DND-41 (cell line): ENCODE results near the gene KAZN.

ENCODE experiments used
- CTCF ChIP-seq: IDR thresholded peaks from 2 replicates; pipeline ENCODE4 v1.5.1; 2012; ENCODE audit warnings: borderline replicate concordance, low read length, moderate library complexity, mild to moderate bottlenecking; ENCODE audit not compliant: poor library complexity, severe bottlenecking; ENCODE audit errors: extremely low read depth
- EZH2 ChIP-seq: IDR thresholded peaks from 3 replicates; pipeline ENCODE4 v1.6.1; 2012; ENCODE audit warnings: borderline replicate concordance, low read depth, mild to moderate bottlenecking, moderate library complexity, low read length, inconsistent platforms; ENCODE audit not compliant: severe bottlenecking

DNA sequence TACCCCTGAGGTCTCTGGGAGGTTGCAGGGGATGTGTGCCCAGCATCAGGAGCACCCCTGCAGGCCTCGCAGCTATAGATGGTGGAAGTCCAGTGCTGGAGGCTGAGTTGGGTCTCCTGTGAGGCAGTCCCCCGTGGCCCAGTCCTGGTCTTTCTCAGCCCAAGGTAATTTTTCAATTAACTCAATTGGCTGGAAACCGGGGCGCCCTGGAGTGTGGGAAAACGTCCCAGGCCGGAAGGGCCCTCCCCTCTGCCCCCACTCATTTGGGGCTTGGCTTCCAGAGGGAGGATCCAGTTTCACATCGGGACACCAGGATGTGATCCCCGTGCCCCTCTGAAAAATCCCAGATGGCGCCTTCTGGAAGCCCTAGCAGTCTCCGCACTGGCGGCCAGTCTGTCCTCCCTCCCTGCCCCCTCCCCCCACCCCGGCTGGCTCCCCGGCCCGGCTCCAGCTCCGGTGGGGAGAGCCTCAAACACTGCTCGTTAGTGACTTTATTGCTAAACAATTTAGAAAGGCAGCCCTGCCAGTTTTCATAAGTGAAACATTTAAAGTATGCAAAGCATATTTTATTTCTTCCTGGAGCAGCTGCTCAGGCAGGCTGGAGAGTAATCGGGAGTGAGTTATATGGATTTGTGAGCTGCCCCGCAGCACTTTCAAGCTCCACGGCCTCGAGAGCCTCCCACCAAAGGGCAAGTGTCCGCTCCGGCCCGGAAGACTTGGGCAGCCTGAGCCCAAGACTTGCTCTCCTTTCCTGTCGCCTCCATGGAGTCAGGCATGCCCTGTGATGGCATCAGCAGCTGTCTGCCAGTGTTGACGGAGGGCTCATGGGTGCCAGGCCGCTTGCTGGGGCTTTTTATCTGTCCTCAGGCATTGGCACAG lies 346.9 kb downstream of the KAZN start:
- TF ChIP-seq CTCF = no peak
- no peak for TF ChIP-seq EZH2
